IMR-90 (cell line): Measurements from ENCODE around the gene PPP1R37. TPM values are rescaled to one million over a fixed set of nuclear protein-coding genes. Genes with fewer than 3 reads are reported as not detected.

Experiments
- MAFK ChIP-seq: IDR thresholded peaks from 2 replicates; pipeline ENCODE4 v1.6.1; 2012; ENCODE audit warnings: low read depth, low read length, improper control_type of control experiment
- MAZ ChIP-seq: IDR thresholded peaks from 2 replicates; pipeline ENCODE4 v1.6.1; 2012; ENCODE audit warnings: low read depth, mild to moderate bottlenecking, low read length, improper control_type of control experiment, moderate library complexity, borderline replicate concordance
- POLR2A ChIP-seq: IDR thresholded peaks from 2 replicates; pipeline ENCODE4 v1.6.1; 2012; ENCODE audit warnings: mild to moderate bottlenecking, low read depth, low read length
- SMC3 ChIP-seq: fragments of 150-350 bp; IDR thresholded peaks from 2 replicates; pipeline ENCODE4 v1.6.1; 2016; ENCODE audit warnings: low read depth, mild to moderate bottlenecking, antibody characterized with exemption, low read length, moderate library complexity
- polyA plus RNA-seq, 3 experiments: library from polyadenylated mRNA; depleted of rRNA; stranded (reverse); fragments of >200 nt; gene quantifications; 2 replicates each; pipeline ENCODE4 v1.2.3, GENCODE V29; 2012; ENCODE audit warnings: low replicate concordance in 1 of 3
- total RNA-seq: library from RNA; depleted of rRNA; stranded (reverse); fragments of >200 nt; gene quantifications from 2 replicates; pipeline ENCODE4 v1.2.3, GENCODE V29; 2012
- TF ChIP-seq, protein P1 (sequence below): conservative IDR thresholded peaks from 2 replicates; pipeline ENCODE4 v1.5.1; 2012; ENCODE audit warnings: mild to moderate bottlenecking, low read depth, low read length, improper control_type of control experiment

Gene PPP1R37
- total and polyA plus RNA-seq, 2 of the 4 experiments (the other 2 are of a cell fraction): 13.1 to 18.5 TPM

DNA sequence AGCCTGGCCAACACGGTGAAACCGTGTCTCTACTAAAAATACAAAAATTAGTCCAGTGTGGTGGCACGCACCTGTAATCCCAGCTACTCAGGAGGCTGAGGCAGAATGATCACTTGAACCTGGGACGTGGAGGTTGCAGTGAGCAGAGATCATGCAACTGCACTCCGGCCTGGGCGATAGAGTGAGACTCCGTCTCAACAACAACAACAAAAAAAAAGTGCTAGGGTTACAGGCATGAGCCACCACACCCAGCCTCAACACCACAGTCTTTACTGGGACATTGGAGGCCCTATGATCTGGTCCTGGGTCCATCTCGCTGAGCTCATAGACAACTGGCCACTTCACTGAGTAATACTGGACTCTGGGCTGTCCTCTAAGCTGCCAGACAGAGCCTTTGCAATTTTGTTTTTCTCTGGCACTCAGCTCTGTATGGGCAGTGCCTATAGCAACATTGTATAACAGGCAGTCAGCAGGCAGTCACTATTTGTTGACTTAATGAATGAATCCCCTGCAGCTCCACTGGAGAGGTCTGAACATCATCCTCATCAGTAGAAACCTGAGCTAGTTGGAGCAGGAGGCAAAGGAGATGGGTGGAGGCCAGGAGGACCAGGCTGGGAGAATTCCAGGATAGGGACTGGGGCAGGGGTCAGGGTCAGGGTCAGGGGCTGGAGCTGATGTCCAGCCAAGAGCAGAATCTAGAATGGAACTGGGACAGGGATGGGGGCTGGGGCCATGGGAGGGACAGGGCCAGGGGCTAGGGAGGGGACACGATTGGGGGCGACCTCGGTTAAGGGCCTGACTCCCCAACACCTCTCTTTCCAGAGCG, 93.7 kb downstream of the PPP1R37 start (continued):
- TF ChIP-seq SMC3: no peak
- TF ChIP-seq POLR2A: no peak
- TF ChIP-seq, protein P1, sequence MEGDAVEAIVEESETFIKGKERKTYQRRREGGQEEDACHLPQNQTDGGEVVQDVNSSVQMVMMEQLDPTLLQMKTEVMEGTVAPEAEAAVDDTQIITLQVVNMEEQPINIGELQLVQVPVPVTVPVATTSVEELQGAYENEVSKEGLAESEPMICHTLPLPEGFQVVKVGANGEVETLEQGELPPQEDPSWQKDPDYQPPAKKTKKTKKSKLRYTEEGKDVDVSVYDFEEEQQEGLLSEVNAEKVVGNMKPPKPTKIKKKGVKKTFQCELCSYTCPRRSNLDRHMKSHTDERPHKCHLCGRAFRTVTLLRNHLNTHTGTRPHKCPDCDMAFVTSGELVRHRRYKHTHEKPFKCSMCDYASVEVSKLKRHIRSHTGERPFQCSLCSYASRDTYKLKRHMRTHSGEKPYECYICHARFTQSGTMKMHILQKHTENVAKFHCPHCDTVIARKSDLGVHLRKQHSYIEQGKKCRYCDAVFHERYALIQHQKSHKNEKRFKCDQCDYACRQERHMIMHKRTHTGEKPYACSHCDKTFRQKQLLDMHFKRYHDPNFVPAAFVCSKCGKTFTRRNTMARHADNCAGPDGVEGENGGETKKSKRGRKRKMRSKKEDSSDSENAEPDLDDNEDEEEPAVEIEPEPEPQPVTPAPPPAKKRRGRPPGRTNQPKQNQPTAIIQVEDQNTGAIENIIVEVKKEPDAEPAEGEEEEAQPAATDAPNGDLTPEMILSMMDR: no peak
- no peak for TF ChIP-seq MAZ
- TF ChIP-seq MAFK: no peak
